Iris pigment epithelial cell (primary cell): ENCODE data around the gene ARID1B.

Experiments used
- DNase-seq: peaks from one replicate; pipeline ENCODE4 v3.0.0-alpha.2; 2011; ENCODE audit warnings: low read depth

Gene ARID1B

DNA sequence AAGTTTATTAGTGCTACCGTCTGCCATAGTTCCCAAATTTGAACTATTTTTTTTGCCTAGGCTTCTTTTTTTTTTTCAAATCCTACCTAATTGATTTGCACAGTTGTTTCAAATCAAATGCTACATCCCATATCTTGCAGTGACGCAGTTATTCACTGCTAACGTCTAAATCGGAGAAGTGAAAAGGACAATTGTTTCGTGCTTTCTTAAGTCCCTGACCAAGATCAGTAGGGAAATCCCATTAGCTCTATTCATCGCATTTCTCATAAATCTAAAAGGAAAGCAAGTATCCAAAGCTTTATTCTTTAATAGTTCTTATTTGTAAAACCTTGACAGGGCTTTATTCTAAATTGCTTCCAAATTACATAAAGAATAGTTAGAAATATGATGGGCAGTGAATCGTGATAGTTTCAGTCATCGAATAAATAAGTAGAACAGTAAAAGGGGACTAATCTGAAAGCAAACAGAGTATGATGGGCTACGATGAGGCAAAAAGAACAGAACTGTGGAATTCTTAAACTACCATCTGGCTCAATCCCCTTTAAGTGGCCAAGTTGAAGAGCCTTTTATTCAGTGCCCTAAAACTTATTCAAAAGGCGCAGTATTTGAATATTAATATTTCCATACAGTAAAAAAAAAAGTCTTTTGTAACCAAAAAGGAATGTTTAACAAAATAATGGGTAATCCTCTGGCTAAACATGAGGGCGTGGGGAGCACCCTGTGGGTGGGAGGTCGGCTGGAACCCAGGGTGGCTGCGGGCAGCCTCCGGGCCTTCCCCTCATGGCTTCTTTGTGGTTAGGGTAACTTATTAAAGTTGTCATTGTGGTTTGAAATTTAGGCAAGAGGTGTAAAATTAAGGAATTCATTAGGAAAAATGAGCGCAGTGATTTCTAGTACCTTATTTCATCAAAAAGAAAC lies 3.0 kb upstream of the ARID1B start:
- peak; percentile 59 for DNase-seq

DNA sequence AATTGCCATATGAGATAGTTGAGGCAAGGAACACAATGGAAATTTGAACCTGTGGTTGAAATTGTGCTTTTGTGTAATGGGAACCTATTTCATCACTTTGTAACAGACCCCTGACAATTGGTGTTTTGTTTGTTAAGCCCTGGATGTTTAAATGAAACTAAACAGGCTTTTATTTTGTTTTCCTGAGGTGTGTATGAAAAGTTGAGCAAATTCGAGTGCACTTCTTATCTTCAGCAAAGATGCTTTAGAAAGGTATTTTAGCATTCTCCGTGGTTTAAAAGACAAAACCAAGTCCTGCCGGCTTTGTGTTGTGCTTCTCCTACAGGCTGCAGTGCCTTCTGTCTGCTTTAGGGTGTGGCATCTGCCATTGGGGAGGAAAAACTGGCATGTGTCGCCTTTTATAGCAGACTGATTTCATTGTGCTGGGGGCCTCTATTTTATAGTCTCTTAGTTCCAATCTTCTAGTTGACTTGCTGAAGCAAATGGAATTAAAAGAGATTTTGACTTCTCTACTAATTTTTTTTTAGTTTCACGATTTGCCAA lies 2.2 kb upstream of the ARID1B start:
- no peak for DNase-seq

GRCh38 chr6:156775717-156776116 lies 1.5 kb upstream of the ARID1B start:
- DNase-seq, result no peak

- peak; percentile 28 for DNase-seq
Measured at GRCh38 chr6:156776470-156776839, 723 bp upstream of the ARID1B start.

DNA sequence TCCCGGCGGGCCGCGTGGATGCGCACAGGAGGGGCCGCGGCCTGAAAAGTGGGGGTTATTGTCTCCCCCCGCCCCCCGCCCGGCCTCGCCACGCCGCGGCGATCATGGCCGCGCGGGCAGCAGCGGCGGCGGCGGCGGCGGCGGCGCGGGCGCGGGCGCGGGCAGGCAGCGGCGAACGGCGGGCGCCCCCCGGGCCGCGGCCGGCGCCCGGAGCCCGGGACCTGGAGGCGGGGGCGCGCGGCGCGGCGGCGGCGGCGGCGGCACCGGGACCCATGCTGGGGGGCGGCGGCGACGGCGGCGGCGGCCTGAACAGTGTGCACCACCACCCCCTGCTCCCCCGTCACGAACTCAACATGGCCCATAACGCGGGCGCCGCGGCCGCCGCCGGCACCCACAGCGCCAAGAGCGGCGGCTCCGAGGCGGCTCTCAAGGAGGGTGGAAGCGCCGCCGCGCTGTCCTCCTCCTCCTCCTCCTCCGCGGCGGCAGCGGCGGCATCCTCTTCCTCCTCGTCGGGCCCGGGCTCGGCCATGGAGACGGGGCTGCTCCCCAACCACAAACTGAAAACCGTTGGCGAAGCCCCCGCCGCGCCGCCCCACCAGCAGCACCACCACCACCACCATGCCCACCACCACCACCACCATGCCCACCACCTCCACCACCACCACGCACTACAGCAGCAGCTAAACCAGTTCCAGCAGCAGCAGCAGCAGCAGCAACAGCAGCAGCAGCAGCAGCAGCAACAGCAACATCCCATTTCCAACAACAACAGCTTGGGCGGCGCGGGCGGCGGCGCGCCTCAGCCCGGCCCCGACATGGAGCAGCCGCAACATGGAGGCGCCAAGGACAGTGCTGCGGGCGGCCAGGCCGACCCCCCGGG lies 637 bp downstream of the ARID1B start:
- DNase-seq, result peak; percentile 62

- DNase-seq, result peak; percentile 51
Measured at GRCh38 chr6:156778454-156779205, 1.5 kb downstream of the ARID1B start.

GRCh38 chr6:156779206-156780094 lies 2.3 kb downstream of the ARID1B start:
- peak; percentile 31 for DNase-seq

GRCh38 chr6:156780102-156780641 lies 3.0 kb downstream of the ARID1B start:
- peak; percentile 97 for DNase-seq

DNA sequence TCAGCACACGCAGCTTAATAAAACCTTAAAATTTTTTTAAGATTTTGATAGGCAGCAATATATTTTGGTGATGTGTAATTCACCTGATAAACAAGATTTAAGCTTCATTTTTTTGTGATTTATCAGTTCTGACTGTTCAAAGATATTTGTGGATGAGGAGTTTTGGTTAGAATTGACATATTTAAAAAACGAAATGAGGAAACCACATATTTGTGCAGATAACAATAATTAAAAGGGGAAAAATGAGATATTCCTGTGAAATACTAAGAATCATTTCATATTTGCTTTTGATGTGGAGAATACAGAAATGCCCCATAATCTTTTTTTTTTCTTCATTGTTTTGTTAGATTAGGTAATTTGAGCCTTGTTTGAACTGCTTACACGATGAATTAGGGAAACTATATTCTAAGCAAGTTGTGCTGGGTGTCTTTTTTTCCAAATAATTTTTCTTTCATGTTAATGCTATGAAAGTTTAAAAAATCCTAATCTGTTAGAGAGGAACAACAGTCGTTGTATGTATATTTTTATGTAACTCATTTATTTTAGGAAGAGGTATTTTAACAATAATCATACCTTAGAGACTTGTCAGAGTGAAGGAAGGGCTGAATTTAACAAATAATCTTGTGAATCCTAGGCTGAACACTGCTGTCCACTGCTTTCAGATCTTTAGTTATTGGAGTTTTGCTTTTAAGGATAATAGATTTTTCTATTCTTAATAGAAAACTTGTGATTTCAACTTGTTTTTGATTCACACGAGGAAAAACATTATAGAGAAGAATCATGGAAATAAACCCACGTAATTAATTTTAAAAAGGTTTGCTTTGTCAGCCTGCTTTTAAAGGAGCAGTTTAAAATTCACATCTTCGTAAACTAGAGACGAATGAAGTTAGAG lies 4.0 kb downstream of the ARID1B start:
- no peak for DNase-seq

DNA sequence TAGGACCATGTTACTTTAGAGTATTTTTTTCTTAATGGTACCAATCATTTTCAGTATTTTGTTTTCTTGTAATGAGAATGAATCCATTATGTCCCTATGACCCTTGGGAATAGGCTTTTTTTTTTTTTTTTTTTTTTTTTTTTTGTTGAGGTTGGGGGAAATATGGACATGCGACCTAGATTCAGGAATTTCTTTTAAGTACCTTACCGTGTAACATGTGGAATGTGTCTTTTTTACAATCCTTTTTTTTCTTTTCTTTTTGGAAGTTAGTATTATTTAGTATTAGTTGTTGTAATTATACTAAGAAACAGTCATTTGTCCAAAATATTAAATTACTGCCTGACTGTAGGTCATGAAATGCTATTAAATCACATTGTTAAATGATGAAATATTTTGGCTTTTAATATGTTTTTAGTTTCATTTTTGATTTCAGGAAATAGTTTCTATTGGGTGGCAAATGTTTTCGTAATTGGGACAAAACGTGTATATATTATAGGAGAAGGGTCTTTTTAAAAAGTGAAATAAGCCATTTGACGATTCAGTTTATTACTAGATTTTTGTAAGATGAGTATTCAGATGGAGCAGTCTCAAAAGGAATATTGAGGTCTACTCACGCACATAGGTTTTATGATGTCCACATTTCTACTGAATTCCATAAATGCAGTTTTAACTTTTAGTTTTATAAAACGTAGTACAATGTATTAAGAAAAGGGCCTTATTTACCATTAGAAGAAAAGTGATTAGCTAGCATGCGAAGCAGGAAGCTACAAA lies 4.9 kb downstream of the ARID1B start:
- no peak for DNase-seq

GRCh38 chr6:156782691-156783320 lies 5.6 kb downstream of the ARID1B start:
- peak; percentile 42 for DNase-seq

- no peak for DNase-seq
Measured at GRCh38 chr6:156783958-156784357, 6.8 kb downstream of the ARID1B start.

DNA sequence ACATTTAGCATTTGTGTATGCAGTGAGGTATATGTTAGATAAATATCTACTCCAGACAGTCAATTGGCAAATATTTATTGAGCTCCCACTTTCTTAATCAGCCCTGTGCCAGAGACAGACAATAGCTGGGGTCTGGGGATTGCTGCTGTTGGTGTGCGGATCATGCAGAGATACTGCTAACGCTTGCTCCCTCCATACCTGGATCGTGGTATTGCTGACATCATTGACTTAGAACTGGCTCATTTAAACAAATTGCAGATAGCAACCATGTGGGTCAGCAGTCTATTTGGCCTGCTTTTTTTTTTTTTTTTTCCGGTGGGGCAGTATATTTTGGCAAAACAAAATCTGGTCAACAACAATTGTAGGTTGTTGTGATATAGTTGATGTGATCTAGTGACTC lies 9.5 kb downstream of the ARID1B start:
- DNase-seq, result no peak

GRCh38 chr6:156787569-156788492 lies 10.7 kb downstream of the ARID1B start:
- no peak for DNase-seq

DNA sequence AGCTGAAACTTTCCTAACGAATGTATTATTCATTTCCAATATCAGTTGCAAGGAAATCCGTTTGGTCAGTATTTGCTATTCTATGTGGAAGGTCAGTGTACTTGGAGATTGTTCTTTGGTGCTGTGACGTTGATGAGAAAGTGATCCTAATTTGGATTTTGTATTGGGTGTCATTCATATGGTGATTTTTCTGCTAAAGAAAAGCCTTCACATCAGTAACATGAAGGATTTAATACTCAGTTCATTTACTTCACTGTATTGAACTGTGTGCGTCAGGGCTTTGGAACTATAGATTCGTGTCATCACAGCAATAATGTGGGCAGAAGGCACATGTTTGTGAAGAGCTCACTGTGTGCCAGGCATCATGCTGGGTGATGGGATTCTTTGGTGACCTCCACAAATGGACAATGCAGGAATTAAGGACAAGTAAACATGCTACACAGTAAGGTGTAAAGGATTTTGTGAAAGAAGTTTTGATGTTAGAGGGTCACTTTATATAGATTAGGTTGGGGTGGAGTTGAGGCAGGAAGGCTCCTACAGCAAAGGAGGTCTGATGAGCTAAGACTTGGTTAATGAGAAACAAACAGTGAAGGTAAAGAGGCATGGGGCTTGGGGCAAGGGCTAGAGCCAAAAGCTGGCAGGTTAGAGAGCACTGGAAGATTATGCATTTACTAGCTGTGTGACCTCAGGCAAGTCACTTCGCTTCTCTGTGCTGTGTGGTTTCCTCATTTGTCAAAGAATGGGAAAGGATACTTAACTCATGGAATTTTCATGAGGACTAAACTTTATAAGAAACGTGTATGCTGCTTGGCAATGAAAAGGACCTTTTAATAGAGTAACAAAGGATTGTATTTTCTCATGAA lies 12.1 kb downstream of the ARID1B start:
- no peak for DNase-seq

DNA sequence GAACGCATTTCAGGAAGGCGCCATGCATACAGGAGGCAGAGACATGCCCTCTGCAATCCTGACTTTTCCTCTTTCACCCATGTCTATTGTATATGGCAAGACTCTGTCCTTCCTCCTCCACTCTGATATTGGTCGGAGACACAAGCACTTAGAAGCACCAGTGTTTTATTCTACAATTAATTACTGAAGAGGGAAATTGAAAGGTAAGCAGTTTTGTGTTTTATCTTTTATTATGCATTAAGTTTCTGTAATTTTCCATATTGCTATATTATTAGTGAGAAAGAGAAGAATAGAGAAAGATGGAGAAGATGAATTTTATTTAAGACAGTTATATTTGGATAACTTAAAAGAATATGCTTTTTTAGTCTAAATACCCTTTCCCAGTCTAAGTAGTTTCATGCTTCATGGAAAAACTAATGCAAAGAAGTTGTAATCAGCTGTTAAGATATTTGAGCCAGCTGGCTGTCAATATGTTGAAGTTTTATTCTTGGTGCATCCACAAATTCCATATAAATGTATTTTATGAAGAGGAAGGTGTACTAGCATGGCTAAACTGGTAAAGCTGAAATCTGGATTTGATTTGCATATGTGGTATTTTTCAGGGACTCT lies 13.6 kb downstream of the ARID1B start:
- no peak for DNase-seq
